ENCODE data around the gene CCDC107.

The CCDC107 gene

GRCh38 chr9:35686222-35687203, 28.4 kb downstream of the CCDC107 start:
- no peak for DNase-seq

GRCh38 chr9:35687306-35687705, 29.2 kb downstream of the CCDC107 start:
- DNase-seq: no peak

GRCh38 chr9:35687972-35688557, 30.0 kb downstream of the CCDC107 start:
- DNase-seq: no peak

GRCh38 chr9:35688558-35689541, 30.8 kb downstream of the CCDC107 start:
- DNase-seq: no peak

- no peak for DNase-seq
Observed at GRCh38 chr9:35689542-35690293, 31.6 kb downstream of the CCDC107 start, which contains the start of gene TPM2. Gene TPM2 (minus strand): TSS chr9:35689925. CDS start chr9:35689817, 108 bp downstream.

GRCh38 chr9:35690294-35690613, 32.2 kb downstream of the CCDC107 start:
- no peak for DNase-seq

- peak; percentile 64 to 70 for DNase-seq
Observed at GRCh38 chr9:35690614-35691333, 32.7 kb downstream of the CCDC107 start.

- no peak for DNase-seq
Observed at GRCh38 chr9:35691334-35691650, 33.2 kb downstream of the CCDC107 start.

- no peak for DNase-seq
Observed at GRCh38 chr9:35691757-35692301, 33.7 kb downstream of the CCDC107 start.

GRCh38 chr9:35695943-35696401, 37.9 kb downstream of the CCDC107 start:
- no peak for DNase-seq

GRCh38 chr9:35696520-35697215, 38.6 kb downstream of the CCDC107 start:
- peak; percentile 27 to 47 for DNase-seq

GRCh38 chr9:35697486-35697885, 39.4 kb downstream of the CCDC107 start:
- no peak for DNase-seq

GRCh38 chr9:35698231-35698630, 40.1 kb downstream of the CCDC107 start:
- DNase-seq: no peak

- no peak for DNase-seq
Observed at GRCh38 chr9:35700031-35700430, 41.9 kb downstream of the CCDC107 start.

- no peak for DNase-seq
Observed at GRCh38 chr9:35700942-35701341, 42.9 kb downstream of the CCDC107 start.

- DNase-seq: no peak
Observed at GRCh38 chr9:35702696-35703095, 44.6 kb downstream of the CCDC107 start.

GRCh38 chr9:35703906-35704672, 46.0 kb downstream of the CCDC107 start:
- no peak for DNase-seq

- no peak for DNase-seq
Observed at GRCh38 chr9:35705372-35705771, 47.3 kb downstream of the CCDC107 start.

- DNase-seq: no peak
Observed at GRCh38 chr9:35705836-35706430, 47.8 kb downstream of the CCDC107 start.
